Chondrocyte (in vitro differentiated cells): ENCODE results near the gene SLC8A1. TPM values are rescaled to one million over a fixed set of nuclear protein-coding genes. Genes with fewer than 3 reads are reported as not detected.

Source experiments
- DNase-seq: peaks from one replicate; pipeline ENCODE4 v3.0.0; 2021; ENCODE audit warnings: mixed read lengths, low spot score
- H3K27ac Mint-ChIP-seq: one replicate; pipeline ENCODE4 v1.8.0; 2021; ENCODE audit warnings: mild to moderate bottlenecking, moderate library complexity, mixed read lengths; ENCODE audit not compliant: unreplicated experiment
- H3K27me3 Mint-ChIP-seq: 2 replicates; pipeline ENCODE4 v1.8.0; 2021; ENCODE audit warnings: low read depth, mixed read lengths
- H3K36me3 Mint-ChIP-seq: 2 replicates; pipeline ENCODE4 v1.8.0; 2021; ENCODE audit warnings: low read depth, mixed read lengths
- H3K4me1 Mint-ChIP-seq: 2 replicates; pipeline ENCODE4 v1.8.0; 2021; ENCODE audit warnings: low read depth, mild to moderate bottlenecking, mixed read lengths
- H3K4me3 Mint-ChIP-seq: one replicate; pipeline ENCODE4 v1.8.0; 2021; ENCODE audit warnings: mild to moderate bottlenecking, moderate library complexity, mixed read lengths; ENCODE audit not compliant: unreplicated experiment
- H3K9me3 Mint-ChIP-seq: 2 replicates; pipeline ENCODE4 v1.8.0; 2021; ENCODE audit warnings: low read depth, mixed read lengths
- total RNA-seq: library from RNA; stranded (reverse); gene quantifications from 3 replicates; pipeline ENCODE4 v1.2.1, GENCODE V29; 2021
- TF ChIP-seq, protein P1 (sequence below): fragments of 200-600 bp; sonication (generic); IDR thresholded peaks from 2 replicates; pipeline ENCODE4 v1.5.0; 2021; ENCODE audit warnings: antibody characterized with exemption, mild to moderate bottlenecking, moderate library complexity

The SLC8A1 gene
- total RNA-seq, 1 donor from 2014 or later = 53.7 TPM

DNA sequence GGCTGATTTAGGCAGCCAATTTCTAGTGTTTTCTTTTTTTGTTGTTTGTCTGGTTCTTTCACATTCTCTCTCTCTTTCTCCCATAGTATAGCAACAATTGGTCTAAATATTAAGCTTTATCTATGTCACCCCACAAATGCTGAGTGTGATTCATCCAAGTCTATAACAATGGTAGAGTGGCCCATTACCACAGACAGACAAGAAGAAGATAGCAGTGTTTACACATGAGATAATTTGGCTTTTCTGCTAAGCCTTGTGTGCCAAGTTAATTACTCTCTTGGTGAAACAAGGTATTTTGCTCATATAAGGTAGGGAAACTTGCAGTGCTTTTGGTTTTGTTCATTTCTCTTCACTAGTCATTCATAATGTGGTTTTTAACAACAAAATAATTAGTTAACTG is 166.5 kb downstream of the SLC8A1 start:
- DNase-seq = no peak
- no peaks in the 10 kb centered on the region for H3K27me3 Mint-ChIP-seq
- no peak overlapping the region for H3K4me3 Mint-ChIP-seq
- no peaks in the 10 kb centered on the region for H3K36me3 Mint-ChIP-seq
- TF ChIP-seq, protein P1, sequence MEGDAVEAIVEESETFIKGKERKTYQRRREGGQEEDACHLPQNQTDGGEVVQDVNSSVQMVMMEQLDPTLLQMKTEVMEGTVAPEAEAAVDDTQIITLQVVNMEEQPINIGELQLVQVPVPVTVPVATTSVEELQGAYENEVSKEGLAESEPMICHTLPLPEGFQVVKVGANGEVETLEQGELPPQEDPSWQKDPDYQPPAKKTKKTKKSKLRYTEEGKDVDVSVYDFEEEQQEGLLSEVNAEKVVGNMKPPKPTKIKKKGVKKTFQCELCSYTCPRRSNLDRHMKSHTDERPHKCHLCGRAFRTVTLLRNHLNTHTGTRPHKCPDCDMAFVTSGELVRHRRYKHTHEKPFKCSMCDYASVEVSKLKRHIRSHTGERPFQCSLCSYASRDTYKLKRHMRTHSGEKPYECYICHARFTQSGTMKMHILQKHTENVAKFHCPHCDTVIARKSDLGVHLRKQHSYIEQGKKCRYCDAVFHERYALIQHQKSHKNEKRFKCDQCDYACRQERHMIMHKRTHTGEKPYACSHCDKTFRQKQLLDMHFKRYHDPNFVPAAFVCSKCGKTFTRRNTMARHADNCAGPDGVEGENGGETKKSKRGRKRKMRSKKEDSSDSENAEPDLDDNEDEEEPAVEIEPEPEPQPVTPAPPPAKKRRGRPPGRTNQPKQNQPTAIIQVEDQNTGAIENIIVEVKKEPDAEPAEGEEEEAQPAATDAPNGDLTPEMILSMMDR = no peak
- H3K27ac Mint-ChIP-seq = no peak overlapping the region
- no peaks in the 10 kb centered on the region for H3K9me3 Mint-ChIP-seq
- peaks cover 59% of the 10 kb centered on the region for H3K4me1 Mint-ChIP-seq

DNA sequence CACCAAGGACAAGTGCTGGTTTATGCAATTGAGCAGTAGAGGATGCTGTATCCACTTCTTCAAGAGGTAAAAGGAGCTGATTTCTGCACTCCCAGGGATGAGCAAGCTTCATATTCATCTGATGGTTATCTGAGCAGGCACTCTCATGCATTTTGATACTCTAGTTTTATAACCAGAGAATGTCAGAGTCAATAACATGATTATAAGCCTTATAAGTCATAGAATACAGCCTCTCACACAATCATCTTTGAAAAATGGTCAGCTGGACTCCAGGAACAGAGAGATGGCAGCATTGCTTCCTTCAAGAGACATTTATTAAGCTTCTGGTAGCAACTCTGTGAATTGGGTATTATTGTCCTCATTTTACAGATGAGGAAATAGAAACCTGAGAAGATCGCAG is 167.1 kb downstream of the SLC8A1 start:
- TF ChIP-seq, protein P1 = peak; percentile 73
- Mint-ChIP-seq H3K36me3 (no peaks in the 10 kb centered on the region), H3K9me3 (no peaks in the 10 kb centered on the region), H3K4me1 (peaks cover 65% of the 10 kb centered on the region), H3K4me3 (no peak overlapping the region), H3K27ac (peak overlapping the region; percentile 68), H3K27me3 (no peaks in the 10 kb centered on the region)
- DNase-seq = no peak

DNA sequence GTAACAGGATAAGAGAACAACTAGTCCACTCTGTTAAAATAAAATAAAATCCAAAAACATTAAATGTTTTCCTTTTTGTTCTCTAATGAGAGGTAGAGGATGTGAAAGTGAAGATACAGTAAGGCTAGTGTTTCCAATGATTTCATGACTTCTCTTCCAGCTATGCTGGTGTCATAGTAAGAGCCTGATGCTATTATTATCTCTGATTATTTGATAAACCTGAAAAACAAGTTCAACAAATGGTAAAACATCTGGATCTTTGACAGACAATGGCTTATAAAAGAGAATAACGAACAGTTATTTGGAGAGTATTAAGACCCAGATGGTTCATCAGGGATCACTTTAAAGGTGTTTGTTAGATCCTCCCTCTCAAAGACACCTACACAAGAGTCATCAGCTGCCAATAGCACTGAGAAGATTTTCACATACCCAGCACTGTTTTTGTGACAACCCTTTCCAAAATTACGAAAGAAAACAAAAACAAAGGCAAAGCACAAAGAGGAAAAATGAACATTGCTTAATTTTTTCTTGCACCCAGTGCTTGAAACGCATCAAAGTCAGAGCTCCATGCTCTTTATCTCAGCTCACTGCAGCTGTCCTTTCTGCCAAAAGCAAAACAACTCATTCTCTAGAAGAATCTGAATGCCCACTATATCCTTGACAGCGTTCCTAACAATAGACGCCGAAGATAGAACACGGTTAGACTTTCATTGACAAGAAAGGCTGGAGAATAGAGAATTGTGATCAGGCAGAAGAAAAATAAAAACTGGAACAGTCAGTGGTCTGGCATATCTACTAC is 168.6 kb downstream of the SLC8A1 start:
- Mint-ChIP-seq H3K27ac (peak overlapping the region; percentile 95), H3K4me1 (peaks cover 78% of the 10 kb centered on the region), H3K27me3 (no peaks in the 10 kb centered on the region), H3K9me3 (no peaks in the 10 kb centered on the region), H3K36me3 (no peaks in the 10 kb centered on the region), H3K4me3 (no peak overlapping the region)
- DNase-seq = no peak
- TF ChIP-seq, protein P1 = no peak

DNA sequence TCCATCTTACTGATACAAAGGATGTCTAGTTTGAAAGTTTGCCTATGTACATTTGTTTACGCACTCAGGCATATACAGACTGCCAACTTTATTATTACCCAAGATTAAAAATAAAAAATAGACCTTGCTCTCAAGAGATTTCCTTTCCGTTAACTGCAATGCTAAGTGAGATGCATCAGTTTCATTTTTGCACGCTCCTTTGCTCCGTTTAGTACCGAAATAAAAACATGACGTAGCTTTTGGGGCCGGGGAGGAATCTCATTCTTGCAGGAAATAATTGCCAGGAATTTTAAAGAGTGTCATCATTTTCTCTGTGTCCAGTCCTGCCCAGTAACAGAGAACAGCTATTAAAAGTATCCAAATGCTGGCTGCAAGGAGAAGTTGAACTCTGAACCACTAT is 169.5 kb downstream of the SLC8A1 start:
- TF ChIP-seq, protein P1 = no peak
- peak overlapping the region; percentile 95 for H3K27ac Mint-ChIP-seq
- DNase-seq = no peak
- H3K4me1 Mint-ChIP-seq = peaks cover 73% of the 10 kb centered on the region
- H3K4me3 Mint-ChIP-seq = peak overlapping the region; percentile 56
- H3K36me3 Mint-ChIP-seq = no peaks in the 10 kb centered on the region
- H3K27me3 Mint-ChIP-seq = no peaks in the 10 kb centered on the region
- H3K9me3 Mint-ChIP-seq = no peaks in the 10 kb centered on the region

DNA sequence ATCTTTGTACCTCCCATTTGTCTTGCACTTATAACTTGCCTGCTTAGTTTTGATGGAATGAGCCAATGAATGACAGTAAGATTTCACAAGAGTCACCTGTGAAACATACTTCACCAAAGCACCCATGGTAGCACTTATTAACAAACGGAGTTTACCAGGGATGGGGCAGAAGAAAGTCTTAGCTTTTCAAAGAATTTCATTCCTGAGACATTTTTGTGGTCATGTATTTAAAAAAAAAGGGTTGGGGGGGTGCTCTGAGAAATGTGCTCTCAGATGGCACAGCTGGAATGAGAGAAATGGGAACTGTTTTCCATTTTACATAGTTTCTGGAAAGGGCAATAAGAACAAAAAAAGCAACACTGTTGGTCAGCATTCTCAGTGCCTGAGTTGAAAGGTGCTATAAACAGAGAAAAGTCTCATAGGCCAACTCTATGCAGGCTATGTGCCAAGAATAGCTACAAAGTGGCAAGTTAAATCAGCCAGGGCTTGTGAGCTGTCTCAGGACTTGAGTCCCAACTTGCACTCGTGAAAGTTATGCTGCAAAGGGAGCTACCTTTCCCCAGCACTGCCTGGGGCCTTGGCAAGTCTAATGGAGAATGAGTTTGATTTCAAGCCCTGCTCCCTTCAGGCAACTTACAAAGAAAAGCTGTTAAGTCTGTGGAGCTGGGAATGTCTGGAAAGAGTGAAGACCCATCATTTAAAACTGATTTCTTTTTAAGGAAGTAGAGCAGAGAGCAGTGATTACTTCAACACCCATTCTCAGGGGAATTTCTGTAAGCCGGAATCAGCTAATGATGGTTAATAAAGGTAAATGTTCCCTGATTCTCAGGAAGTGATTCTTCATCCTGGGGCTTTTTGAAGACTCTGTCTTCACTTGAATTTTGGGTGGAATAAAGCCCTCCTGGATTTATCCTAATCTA is 170.6 kb downstream of the SLC8A1 start:
- no peaks in the 10 kb centered on the region for H3K36me3 Mint-ChIP-seq
- DNase-seq = no peak
- H3K9me3 Mint-ChIP-seq = no peaks in the 10 kb centered on the region
- peak overlapping the region; percentile 95 for H3K27ac Mint-ChIP-seq
- peaks cover 72% of the 10 kb centered on the region for H3K4me1 Mint-ChIP-seq
- peak overlapping the region; percentile 56 for H3K4me3 Mint-ChIP-seq
- no peaks in the 10 kb centered on the region for H3K27me3 Mint-ChIP-seq
- TF ChIP-seq, protein P1 = no peak
